Smooth muscle cell (in vitro differentiated cells): ENCODE results near the gene FAM184A. TPM values are rescaled to one million over a fixed set of nuclear protein-coding genes. Genes with fewer than 3 reads are reported as not detected.

Source experiments
- DNase-seq: peaks from one replicate; lab custom pipeline; 2025; ENCODE audit not compliant: unreplicated experiment; lab: John Stamatoyannopoulos, UW
- H2AFZ ChIP-seq: fragments of 200-600 bp; sonication (generic); 2 replicates; pipeline ENCODE4 v1.6.0; 2016; ENCODE audit warnings: antibody characterized with exemption, low read depth, mild to moderate bottlenecking
- H3F3A ChIP-seq: fragments of 200-600 bp; sonication (generic); 2 replicates; pipeline ENCODE4 v1.6.0; 2017; ENCODE audit warnings: antibody characterized with exemption, low read depth
- H3K27ac ChIP-seq: fragments of 200-600 bp; sonication (generic); 2 replicates; pipeline ENCODE4 v1.5.1; 2016; ENCODE audit warnings: low read depth, mild to moderate bottlenecking
- H3K27me3 ChIP-seq: fragments of 200-600 bp; sonication (generic); 2 replicates; pipeline ENCODE4 v1.6.1; 2016; ENCODE audit warnings: low read depth, mild to moderate bottlenecking
- H3K36me3 ChIP-seq: fragments of 200-600 bp; sonication (generic); 2 replicates; pipeline ENCODE4 v1.5.1; 2016; ENCODE audit warnings: low read depth
- H3K4me1 ChIP-seq: fragments of 200-600 bp; sonication (generic); 2 replicates; pipeline ENCODE4 v1.5.1; 2016; ENCODE audit warnings: low read depth
- H3K4me2 ChIP-seq: fragments of 200-600 bp; sonication (generic); 2 replicates; pipeline ENCODE4 v1.6.0; 2016; ENCODE audit warnings: mild to moderate bottlenecking
- H3K4me3 ChIP-seq: fragments of 200-600 bp; sonication (generic); 2 replicates; pipeline ENCODE4 v1.5.1; 2016; ENCODE audit warnings: mild to moderate bottlenecking
- H3K79me2 ChIP-seq: fragments of 200-600 bp; sonication (generic); 2 replicates; pipeline ENCODE4 v1.6.0; 2016; ENCODE audit warnings: low read depth, mild to moderate bottlenecking
- H3K9ac ChIP-seq: fragments of 200-600 bp; sonication (generic); 2 replicates; pipeline ENCODE4 v1.6.0; 2016; ENCODE audit warnings: low read depth
- H3K9me3 ChIP-seq: fragments of 200-600 bp; sonication (generic); replicated peaks from 2 replicates; pipeline ENCODE4 v1.5.1; 2016; ENCODE audit warnings: low read depth
- H4K20me1 ChIP-seq: fragments of 200-600 bp; sonication (generic); 2 replicates; pipeline ENCODE4 v1.6.0; 2016; ENCODE audit warnings: low read depth
- WGBS: methylation state at CpG from one replicate; pipeline ENCODE4 v1.1.7; 2016; ENCODE audit warnings: low lambda C conversion rate; 5-methylcytosine and 5-hydroxymethylcytosine counted together
- polyA plus RNA-seq: library from polyadenylated mRNA; unstranded; fragments of >200 nt; fragmentation: Nextera tagmentation; extraction: Ambion mirVana; gene quantifications from 2 replicates; pipeline ENCODE4 v1.2.1, GENCODE V29; 2016
- total RNA-seq: library from RNA; depleted of rRNA; stranded (reverse); fragments of >200 nt; gene quantifications from 2 replicates; pipeline ENCODE4 v1.2.3, GENCODE V29; 2014
- TF ChIP-seq, protein P1 (sequence below): fragments of 200-600 bp; sonication (generic); IDR thresholded peaks from 2 replicates; pipeline ENCODE4 v1.5.1; 2017; ENCODE audit warnings: borderline replicate concordance, mild to moderate bottlenecking, antibody characterized with exemption; ENCODE audit not compliant: insufficient read depth, poor library complexity, severe bottlenecking

FAM184A gene
- total and polyA plus RNA-seq, 2 experiments from 2014 or later = 0.23 to 0.31 TPM

DNA sequence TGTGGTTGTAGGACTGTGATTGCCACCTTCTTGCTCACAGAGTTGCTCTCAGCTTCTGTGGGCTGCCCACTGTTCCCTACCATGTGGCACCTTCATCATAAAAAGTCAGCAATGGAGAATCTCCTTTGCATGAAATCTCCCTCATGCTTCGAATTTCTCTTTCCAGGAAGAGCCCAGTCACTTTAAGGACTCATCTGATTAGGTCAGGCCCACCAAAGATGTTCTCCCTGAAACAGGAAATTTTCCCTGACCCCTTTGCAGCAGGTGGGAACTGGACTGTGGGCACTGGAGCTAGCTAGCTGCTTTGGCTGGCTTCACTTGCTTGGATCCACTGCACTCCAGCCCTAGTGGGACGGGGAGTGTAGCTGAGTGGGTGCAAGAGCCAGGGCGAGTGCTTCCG, 47.7 kb upstream of the FAM184A start:
- Histone ChIP-seq H3K27ac (no peak overlapping the region), H3F3A (peaks cover 7% of the 10 kb centered on the region)
- TF ChIP-seq, protein P1, sequence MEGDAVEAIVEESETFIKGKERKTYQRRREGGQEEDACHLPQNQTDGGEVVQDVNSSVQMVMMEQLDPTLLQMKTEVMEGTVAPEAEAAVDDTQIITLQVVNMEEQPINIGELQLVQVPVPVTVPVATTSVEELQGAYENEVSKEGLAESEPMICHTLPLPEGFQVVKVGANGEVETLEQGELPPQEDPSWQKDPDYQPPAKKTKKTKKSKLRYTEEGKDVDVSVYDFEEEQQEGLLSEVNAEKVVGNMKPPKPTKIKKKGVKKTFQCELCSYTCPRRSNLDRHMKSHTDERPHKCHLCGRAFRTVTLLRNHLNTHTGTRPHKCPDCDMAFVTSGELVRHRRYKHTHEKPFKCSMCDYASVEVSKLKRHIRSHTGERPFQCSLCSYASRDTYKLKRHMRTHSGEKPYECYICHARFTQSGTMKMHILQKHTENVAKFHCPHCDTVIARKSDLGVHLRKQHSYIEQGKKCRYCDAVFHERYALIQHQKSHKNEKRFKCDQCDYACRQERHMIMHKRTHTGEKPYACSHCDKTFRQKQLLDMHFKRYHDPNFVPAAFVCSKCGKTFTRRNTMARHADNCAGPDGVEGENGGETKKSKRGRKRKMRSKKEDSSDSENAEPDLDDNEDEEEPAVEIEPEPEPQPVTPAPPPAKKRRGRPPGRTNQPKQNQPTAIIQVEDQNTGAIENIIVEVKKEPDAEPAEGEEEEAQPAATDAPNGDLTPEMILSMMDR = no peak

DNA sequence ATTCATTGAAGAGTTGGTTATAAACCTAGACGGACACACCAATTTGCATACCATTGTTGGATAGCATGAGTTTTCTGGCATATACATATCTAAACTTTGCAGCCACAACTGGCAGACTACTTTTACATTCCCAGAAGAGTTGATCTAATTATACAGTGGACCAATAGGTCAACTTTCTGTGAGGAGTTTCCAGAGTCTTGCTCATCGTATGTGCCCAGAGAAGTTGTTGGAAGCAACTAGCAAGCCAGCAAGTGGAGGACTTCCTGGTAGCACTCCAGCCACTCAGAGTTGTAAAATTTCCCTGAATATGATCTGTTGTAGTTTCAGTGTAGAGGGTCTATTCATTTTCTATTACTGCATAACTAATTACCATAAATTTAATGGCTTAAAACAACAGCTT, 47.1 kb upstream of the FAM184A start:
- H3K4me1 ChIP-seq = peaks cover 15% of the 10 kb centered on the region

More for the DNA sequence above, 47.7 kb upstream of the FAM184A start:
- Histone ChIP-seq H3K4me2 (no peak overlapping the region), H3K9ac (no peak overlapping the region), H3K4me1 (peaks cover 15% of the 10 kb centered on the region), H4K20me1 (no peaks in the 10 kb centered on the region), H3K79me2 (no peaks in the 10 kb centered on the region), H3K4me3 (no peak overlapping the region), H3K27me3 (no peaks in the 10 kb centered on the region), H3K9me3 (no peaks in the 10 kb centered on the region), H3K36me3 (no peaks in the 10 kb centered on the region), H2AFZ (no peak overlapping the region)
- DNase-seq = no peak
- WGBS = 100% methylated on average over 4 of the region's 4 CpGs

DNA sequence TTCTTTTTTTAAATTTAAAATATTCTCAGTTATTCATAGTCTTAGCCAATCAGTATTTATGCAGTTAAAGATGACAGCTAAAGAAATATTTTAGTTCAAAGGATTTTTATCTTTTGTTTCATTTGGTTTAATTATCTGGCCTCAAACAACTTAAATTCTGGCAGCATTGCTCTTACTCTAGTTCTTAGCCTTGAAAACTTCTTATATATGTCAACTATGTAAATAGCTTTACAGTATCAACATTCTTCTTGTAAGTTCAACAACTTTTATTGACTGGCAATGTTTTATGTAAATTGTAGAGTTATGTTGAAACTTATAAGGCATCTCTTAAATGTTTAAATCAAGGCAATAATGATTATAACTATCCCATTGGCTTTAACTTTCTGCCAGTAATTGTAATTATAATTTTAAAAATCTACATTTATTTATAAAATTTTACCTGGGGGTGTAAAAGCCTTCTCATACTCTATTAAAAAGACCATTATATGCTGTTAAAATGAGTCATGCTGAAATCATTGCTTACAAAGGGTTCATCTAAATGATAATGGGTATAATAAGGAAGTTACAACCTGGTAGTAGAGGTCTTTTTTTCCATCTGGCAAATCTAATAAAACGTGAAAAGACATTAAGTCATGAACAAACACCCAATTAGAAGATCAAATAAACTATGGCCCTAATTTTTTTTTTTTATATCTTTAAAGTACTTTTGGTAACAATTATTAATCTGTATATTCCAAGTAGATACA, 45.8 kb upstream of the FAM184A start:
- Histone ChIP-seq H3F3A (peaks cover 7% of the 10 kb centered on the region), H4K20me1 (no peaks in the 10 kb centered on the region), H3K9me3 (no peaks in the 10 kb centered on the region), H3K4me2 (peak overlapping the region; percentile 45), H3K4me1 (peaks cover 11% of the 10 kb centered on the region), H3K27ac (peak overlapping the region; percentile 38), H3K27me3 (no peaks in the 10 kb centered on the region), H3K36me3 (no peaks in the 10 kb centered on the region), H2AFZ (no peak overlapping the region), H3K4me3 (no peak overlapping the region), H3K79me2 (no peaks in the 10 kb centered on the region), H3K9ac (no peak overlapping the region)
- no peak for DNase-seq
- 13% methylated on average over 1 of the region's 1 CpG for WGBS
- TF ChIP-seq, protein P1 = no peak

More for the DNA sequence above, 47.1 kb upstream of the FAM184A start:
- H3K27me3 ChIP-seq = no peaks in the 10 kb centered on the region
- 88% methylated on average over 2 of the region's 2 CpGs for WGBS
- H3K9ac ChIP-seq = no peak overlapping the region
- TF ChIP-seq, protein P1 = no peak
- no peaks in the 10 kb centered on the region for H3K9me3 ChIP-seq
- DNase-seq = no peak
- no peaks in the 10 kb centered on the region for H3K36me3 ChIP-seq
- no peak overlapping the region for H2AFZ ChIP-seq
- no peak overlapping the region for H3K4me3 ChIP-seq
- no peaks in the 10 kb centered on the region for H3K79me2 ChIP-seq
- H3K4me2 ChIP-seq = no peak overlapping the region
- no peaks in the 10 kb centered on the region for H4K20me1 ChIP-seq
- H3F3A ChIP-seq = peaks cover 7% of the 10 kb centered on the region
- no peak overlapping the region for H3K27ac ChIP-seq

DNA sequence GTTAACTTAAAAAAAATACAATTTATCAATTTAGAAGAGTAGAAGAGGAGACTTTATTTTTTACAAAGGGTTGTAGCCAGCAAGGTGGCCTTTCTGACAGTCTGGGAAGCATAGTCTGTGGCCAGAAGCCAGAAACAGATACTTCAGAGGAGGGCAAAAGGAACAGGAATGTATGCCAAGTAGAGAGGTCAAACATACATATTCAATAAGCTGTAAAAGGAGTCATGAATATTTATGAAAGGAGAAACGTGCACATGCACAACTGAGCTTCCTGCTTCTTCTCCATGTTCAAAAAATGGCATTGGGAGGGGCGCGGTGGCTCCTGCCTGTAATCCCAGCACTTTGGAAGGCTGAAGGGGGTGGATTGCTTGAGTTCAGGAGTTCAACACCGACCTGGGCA, 43.9 kb upstream of the FAM184A start:
- Histone ChIP-seq H3K4me2 (no peak overlapping the region), H3K4me1 (no peaks in the 10 kb centered on the region), H3K79me2 (no peaks in the 10 kb centered on the region), H4K20me1 (no peaks in the 10 kb centered on the region), H3K4me3 (no peak overlapping the region), H3F3A (peaks cover 7% of the 10 kb centered on the region), H3K36me3 (no peaks in the 10 kb centered on the region), H2AFZ (peak overlapping the region; percentile 47), H3K9ac (no peak overlapping the region), H3K9me3 (no peaks in the 10 kb centered on the region), H3K27me3 (no peaks in the 10 kb centered on the region), H3K27ac (no peak overlapping the region)
- TF ChIP-seq, protein P1 = no peak
- DNase-seq = no peak
- WGBS = 88% methylated on average over 4 of the region's 4 CpGs
